Measurements from ENCODE around the gene ALAD.

DNA sequence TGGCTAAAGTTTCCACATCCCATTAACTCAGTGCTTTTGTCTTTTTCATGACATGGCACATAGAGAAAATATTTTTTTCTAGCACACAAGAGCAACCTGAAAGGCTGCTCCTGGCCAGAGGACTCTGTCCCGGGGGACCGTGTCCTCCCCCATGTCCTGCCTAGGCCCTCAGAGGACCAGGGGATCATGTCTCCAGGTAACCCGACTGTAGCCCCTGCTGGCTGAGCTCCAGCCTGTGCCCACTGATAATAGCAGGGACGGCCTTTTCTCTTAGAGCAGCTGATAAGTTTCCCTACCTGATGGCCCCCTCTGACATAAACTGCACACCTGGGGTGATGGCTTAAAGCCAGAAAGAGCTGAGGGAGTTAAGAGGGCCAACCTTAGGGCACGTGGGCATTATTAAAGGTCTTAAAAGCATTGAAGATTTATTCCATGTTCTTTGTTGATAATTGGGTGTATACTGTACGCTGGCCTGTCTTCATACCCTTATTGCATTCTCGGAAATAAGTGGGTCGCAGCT, 30.2 kb downstream of the ALAD start:
- TF ChIP-seq, protein P1, sequence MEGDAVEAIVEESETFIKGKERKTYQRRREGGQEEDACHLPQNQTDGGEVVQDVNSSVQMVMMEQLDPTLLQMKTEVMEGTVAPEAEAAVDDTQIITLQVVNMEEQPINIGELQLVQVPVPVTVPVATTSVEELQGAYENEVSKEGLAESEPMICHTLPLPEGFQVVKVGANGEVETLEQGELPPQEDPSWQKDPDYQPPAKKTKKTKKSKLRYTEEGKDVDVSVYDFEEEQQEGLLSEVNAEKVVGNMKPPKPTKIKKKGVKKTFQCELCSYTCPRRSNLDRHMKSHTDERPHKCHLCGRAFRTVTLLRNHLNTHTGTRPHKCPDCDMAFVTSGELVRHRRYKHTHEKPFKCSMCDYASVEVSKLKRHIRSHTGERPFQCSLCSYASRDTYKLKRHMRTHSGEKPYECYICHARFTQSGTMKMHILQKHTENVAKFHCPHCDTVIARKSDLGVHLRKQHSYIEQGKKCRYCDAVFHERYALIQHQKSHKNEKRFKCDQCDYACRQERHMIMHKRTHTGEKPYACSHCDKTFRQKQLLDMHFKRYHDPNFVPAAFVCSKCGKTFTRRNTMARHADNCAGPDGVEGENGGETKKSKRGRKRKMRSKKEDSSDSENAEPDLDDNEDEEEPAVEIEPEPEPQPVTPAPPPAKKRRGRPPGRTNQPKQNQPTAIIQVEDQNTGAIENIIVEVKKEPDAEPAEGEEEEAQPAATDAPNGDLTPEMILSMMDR (IDR thresholded peaks at IDR 0.05) = no peak
- TF ChIP-seq REST (IDR thresholded peaks at IDR 0.05; ENCODE audit: insufficient read depth in 1 of 2, low read depth in 2 of 2, low read length in 1 of 2) = no peak
- no peak for TF ChIP-seq POLR2AphosphoS5 (IDR thresholded peaks at IDR 0.05; ENCODE audit: low read depth, low read length)

Measured in Panc1 (cell line).